GM23338 (cell line): Measurements from ENCODE around the gene GSTM1. TPM values are rescaled to one million over a fixed set of nuclear protein-coding genes. Genes with fewer than 3 reads are reported as not detected.

Experiments used
- ATAC-seq: fragments of 200-7000 bp; cut with Tn5 transposase; 3 replicates; pipeline ENCODE4 v1.9.1; 2020
- DNase-seq: peaks from one replicate; pipeline ENCODE4 v3.0.0-alpha.2; 2015; ENCODE audit warnings: low spot score
- H2AFZ ChIP-seq: fragments of 200-600 bp; sonication (generic); 2 replicates; pipeline ENCODE4 v1.8.0; 2016; ENCODE audit warnings: antibody characterized with exemption, mild to moderate bottlenecking, moderate library complexity
- H3F3A ChIP-seq: fragments of 200-600 bp; sonication (generic); replicated peaks from 2 replicates; pipeline ENCODE4 v1.8.0; 2017; ENCODE audit warnings: antibody characterized with exemption, mixed run types, low read depth
- H3K27ac ChIP-seq: fragments of 200-600 bp; sonication (generic); 2 replicates; pipeline ENCODE4 v1.6.1; 2016; ENCODE audit warnings: low read depth
- H3K27me3 ChIP-seq: fragments of 200-600 bp; sonication (generic); 2 replicates; pipeline ENCODE4 v1.8.0; 2016; ENCODE audit warnings: mild to moderate bottlenecking, mixed run types, moderate library complexity; ENCODE audit not compliant: insufficient read depth
- H3K36me3 ChIP-seq: fragments of 200-600 bp; sonication (generic); 2 replicates; pipeline ENCODE4 v1.8.0; 2016; ENCODE audit warnings: mild to moderate bottlenecking; ENCODE audit not compliant: insufficient read depth
- H3K4me1 ChIP-seq: fragments of 200-600 bp; sonication (generic); 2 replicates; pipeline ENCODE4 v1.8.0; 2016; ENCODE audit warnings: mild to moderate bottlenecking, moderate library complexity; ENCODE audit not compliant: insufficient read depth
- H3K4me2 ChIP-seq: fragments of 200-600 bp; sonication (generic); 2 replicates; pipeline ENCODE4 v1.7.1; 2017; ENCODE audit warnings: mixed run types
- H3K4me3 ChIP-seq: fragments of 200-600 bp; sonication (generic); 2 replicates; pipeline ENCODE4 v1.6.1; 2016; ENCODE audit warnings: mixed run types
- H3K79me2 ChIP-seq: fragments of 200-600 bp; sonication (generic); replicated peaks from 2 replicates; pipeline ENCODE4 v1.8.0; 2017; ENCODE audit warnings: mild to moderate bottlenecking; ENCODE audit not compliant: insufficient read depth
- H3K9me2 ChIP-seq: fragments of 200-600 bp; sonication (generic); 2 replicates; pipeline ENCODE4 v1.8.0; 2017; ENCODE audit not compliant: insufficient read depth
- H4K20me1 ChIP-seq: fragments of 200-600 bp; sonication (generic); replicated peaks from 2 replicates; pipeline ENCODE4 v1.8.0; 2017; ENCODE audit warnings: mild to moderate bottlenecking; ENCODE audit not compliant: insufficient read depth
- H3K27ac Mint-ChIP-seq: 2 replicates; pipeline ENCODE4 v1.8.0; 2020; ENCODE audit warnings: inconsistent platforms, mild to moderate bottlenecking, moderate library complexity, mixed read lengths
- H3K27me3 Mint-ChIP-seq: 3 replicates; pipeline ENCODE4 v1.8.0; 2022; ENCODE audit warnings: low read depth, mild to moderate bottlenecking, moderate library complexity, mixed read lengths, inconsistent platforms; ENCODE audit not compliant: insufficient read depth, poor library complexity
- H3K36me3 Mint-ChIP-seq: 3 replicates; pipeline ENCODE4 v1.8.0; 2021; ENCODE audit warnings: low read depth, mild to moderate bottlenecking, inconsistent platforms, moderate library complexity, mixed read lengths
- H3K4me1 Mint-ChIP-seq: 3 replicates; pipeline ENCODE4 v1.8.0; 2020; ENCODE audit warnings: mild to moderate bottlenecking, inconsistent platforms, mixed read lengths
- H3K4me3 Mint-ChIP-seq: 3 replicates; pipeline ENCODE4 v1.8.0; 2021; ENCODE audit warnings: moderate library complexity, mild to moderate bottlenecking, inconsistent platforms, mixed read lengths
- H3K9me3 Mint-ChIP-seq: 3 replicates; pipeline ENCODE4 v1.8.0; 2020; ENCODE audit warnings: moderate library complexity, mild to moderate bottlenecking, inconsistent platforms, mixed read lengths
- CREB1 ChIP-seq: fragments of 250-450 bp; sonication (Bioruptor Pico); IDR thresholded peaks from 2 replicates; pipeline ENCODE4 v1.5.0; 2020; ENCODE audit warnings: low read depth, mild to moderate bottlenecking, moderate library complexity
- EZH2 ChIP-seq: fragments of 200-600 bp; sonication (generic); IDR thresholded peaks from one replicate; pipeline ENCODE4 v1.8.0; 2017; ENCODE audit warnings: antibody characterized with exemption, mild to moderate bottlenecking, low read depth; ENCODE audit not compliant: unreplicated experiment
- EZH2phosphoT487 ChIP-seq: fragments of 200-600 bp; sonication (generic); IDR thresholded peaks from one replicate; pipeline ENCODE4 v1.8.1; 2018; ENCODE audit warnings: antibody characterized with exemption; ENCODE audit not compliant: unreplicated experiment
- NANOG ChIP-seq: IDR thresholded peaks from 2 replicates; pipeline ENCODE4 v1.6.1; 2016; ENCODE audit warnings: antibody characterized with exemption, borderline replicate concordance
- POLR2AphosphoS5 ChIP-seq: IDR thresholded peaks from 2 replicates; pipeline ENCODE4 v1.6.1; 2016; ENCODE audit warnings: antibody characterized with exemption, low read depth
- STAT1 ChIP-seq: IDR thresholded peaks from one replicate; pipeline ENCODE4 v1.6.1; 2016; ENCODE audit warnings: antibody characterized with exemption; ENCODE audit not compliant: unreplicated experiment
- ZNF114 ChIP-seq: fragments of 250-450 bp; sonication (Bioruptor Pico); IDR thresholded peaks from 2 replicates; pipeline ENCODE4 v1.5.0; 2020; ENCODE audit warnings: mild to moderate bottlenecking, moderate library complexity
- ZNF331 ChIP-seq: fragments of 250-450 bp; sonication (Bioruptor Pico); IDR thresholded peaks from 2 replicates; pipeline ENCODE4 v1.5.0; 2020; ENCODE audit warnings: low read depth, mild to moderate bottlenecking, moderate library complexity
- polyA plus RNA-seq: library from polyadenylated mRNA; unstranded; fragments of >200 nt; fragmentation: Nextera tagmentation; extraction: Ambion mirVana; gene quantifications from 2 replicates; pipeline ENCODE4 v1.2.1, GENCODE V29; 2016
- total RNA-seq: library from RNA; depleted of rRNA; stranded (reverse); fragments of >200 nt; shearing (Covaris generic); gene quantifications from 2 replicates; pipeline ENCODE4 v1.2.3, GENCODE V29; 2014
- TF ChIP-seq, protein P1 (sequence below): IDR thresholded peaks from 2 replicates; pipeline ENCODE4 v1.6.1; 2016; ENCODE audit warnings: antibody characterized with exemption
- TF ChIP-seq, protein P2 (sequence below): fragments of 250-450 bp; sonication (Bioruptor Pico); IDR thresholded peaks from 2 replicates; pipeline ENCODE4 v1.5.0; 2020; ENCODE audit warnings: mild to moderate bottlenecking, moderate library complexity
- TF ChIP-seq, protein P3 (sequence below), 2 experiments: fragments of 200-600 bp in 1 of 2; sonication (generic) in 1 of 2; conservative IDR thresholded peaks; 2 replicates each; pipeline versions ENCODE4 v1.5.1 to v1.6.1; 2016 to 2017; ENCODE audit warnings: antibody characterized with exemption in 2 of 2, low read depth in 2 of 2, mild to moderate bottlenecking in 2 of 2, moderate library complexity in 1 of 2
- TF ChIP-seq, protein P4 (sequence below): IDR thresholded peaks from one replicate; pipeline ENCODE4 v1.6.1; 2018; ENCODE audit warnings: antibody characterized with exemption; ENCODE audit not compliant: unreplicated experiment

The GSTM1 gene
- total and polyA plus RNA-seq, 2 experiments from 2014 or later: not detected

DNA sequence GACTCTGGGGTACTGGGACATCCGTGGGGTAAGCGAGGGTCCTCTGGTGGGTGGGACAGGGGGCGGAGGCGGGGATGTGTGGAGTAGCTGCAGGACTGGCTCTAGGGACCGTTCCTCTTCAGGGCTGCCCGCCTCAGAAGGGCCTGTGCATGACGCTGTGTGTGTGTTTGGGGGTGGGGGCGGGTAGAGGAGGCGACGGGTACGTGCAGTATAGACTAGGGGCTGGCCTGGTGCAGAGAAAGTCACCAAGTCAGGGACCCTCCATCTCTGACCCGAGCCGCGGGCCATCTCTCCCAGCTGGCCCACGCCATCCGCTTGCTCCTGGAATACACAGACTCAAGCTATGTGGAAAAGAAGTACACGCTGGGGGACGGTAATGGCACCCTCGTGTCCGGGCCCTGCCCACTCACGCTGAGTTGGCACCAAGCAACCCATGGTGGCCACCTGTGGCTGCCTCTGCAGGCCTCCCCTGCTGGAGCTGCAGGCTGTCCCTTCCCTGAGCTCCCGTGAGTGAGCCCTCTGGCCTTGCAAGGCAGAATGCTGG is 24.8 kb downstream of the GSTM1 start (continued):
- TF ChIP-seq, protein P1, sequence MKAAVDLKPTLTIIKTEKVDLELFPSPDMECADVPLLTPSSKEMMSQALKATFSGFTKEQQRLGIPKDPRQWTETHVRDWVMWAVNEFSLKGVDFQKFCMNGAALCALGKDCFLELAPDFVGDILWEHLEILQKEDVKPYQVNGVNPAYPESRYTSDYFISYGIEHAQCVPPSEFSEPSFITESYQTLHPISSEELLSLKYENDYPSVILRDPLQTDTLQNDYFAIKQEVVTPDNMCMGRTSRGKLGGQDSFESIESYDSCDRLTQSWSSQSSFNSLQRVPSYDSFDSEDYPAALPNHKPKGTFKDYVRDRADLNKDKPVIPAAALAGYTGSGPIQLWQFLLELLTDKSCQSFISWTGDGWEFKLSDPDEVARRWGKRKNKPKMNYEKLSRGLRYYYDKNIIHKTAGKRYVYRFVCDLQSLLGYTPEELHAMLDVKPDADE: no peak
- TF ChIP-seq, protein P2, sequence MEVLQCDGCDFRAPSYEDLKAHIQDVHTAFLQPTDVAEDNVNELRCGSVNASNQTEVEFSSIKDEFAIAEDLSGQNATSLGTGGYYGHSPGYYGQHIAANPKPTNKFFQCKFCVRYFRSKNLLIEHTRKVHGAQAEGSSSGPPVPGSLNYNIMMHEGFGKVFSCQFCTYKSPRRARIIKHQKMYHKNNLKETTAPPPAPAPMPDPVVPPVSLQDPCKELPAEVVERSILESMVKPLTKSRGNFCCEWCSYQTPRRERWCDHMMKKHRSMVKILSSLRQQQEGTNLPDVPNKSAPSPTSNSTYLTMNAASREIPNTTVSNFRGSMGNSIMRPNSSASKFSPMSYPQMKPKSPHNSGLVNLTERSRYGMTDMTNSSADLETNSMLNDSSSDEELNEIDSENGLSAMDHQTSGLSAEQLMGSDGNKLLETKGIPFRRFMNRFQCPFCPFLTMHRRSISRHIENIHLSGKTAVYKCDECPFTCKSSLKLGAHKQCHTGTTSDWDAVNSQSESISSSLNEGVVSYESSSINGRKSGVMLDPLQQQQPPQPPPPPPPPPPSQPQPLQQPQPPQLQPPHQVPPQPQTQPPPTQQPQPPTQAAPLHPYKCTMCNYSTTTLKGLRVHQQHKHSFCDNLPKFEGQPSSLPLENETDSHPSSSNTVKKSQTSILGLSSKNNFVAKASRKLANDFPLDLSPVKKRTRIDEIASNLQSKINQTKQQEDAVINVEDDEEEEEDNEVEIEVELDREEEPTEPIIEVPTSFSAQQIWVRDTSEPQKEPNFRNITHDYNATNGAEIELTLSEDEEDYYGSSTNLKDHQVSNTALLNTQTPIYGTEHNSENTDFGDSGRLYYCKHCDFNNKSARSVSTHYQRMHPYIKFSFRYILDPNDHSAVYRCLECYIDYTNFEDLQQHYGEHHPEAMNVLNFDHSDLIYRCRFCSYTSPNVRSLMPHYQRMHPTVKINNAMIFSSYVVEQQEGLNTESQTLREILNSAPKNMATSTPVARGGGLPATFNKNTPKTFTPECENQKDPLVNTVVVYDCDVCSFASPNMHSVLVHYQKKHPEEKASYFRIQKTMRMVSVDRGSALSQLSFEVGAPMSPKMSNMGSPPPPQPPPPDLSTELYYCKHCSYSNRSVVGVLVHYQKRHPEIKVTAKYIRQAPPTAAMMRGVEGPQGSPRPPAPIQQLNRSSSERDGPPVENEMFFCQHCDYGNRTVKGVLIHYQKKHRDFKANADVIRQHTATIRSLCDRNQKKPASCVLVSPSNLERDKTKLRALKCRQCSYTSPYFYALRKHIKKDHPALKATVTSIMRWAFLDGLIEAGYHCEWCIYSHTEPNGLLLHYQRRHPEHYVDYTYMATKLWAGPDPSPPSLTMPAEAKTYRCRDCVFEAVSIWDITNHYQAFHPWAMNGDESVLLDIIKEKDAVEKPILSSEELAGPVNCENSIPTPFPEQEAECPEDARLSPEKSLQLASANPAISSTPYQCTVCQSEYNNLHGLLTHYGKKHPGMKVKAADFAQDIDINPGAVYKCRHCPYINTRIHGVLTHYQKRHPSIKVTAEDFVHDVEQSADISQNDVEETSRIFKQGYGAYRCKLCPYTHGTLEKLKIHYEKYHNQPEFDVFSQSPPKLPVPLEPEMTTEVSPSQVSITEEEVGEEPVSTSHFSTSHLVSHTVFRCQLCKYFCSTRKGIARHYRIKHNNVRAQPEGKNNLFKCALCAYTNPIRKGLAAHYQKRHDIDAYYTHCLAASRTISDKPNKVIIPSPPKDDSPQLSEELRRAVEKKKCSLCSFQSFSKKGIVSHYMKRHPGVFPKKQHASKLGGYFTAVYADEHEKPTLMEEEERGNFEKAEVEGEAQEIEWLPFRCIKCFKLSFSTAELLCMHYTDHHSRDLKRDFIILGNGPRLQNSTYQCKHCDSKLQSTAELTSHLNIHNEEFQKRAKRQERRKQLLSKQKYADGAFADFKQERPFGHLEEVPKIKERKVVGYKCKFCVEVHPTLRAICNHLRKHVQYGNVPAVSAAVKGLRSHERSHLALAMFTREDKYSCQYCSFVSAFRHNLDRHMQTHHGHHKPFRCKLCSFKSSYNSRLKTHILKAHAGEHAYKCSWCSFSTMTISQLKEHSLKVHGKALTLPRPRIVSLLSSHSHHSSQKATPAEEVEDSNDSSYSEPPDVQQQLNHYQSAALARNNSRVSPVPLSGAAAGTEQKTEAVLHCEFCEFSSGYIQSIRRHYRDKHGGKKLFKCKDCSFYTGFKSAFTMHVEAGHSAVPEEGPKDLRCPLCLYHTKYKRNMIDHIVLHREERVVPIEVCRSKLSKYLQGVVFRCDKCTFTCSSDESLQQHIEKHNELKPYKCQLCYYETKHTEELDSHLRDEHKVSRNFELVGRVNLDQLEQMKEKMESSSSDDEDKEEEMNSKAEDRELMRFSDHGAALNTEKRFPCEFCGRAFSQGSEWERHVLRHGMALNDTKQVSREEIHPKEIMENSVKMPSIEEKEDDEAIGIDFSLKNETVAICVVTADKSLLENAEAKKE (CRISPR knock-in tag): no peak
- no peak for TF ChIP-seq EZH2
- no peak for TF ChIP-seq ZNF114 (CRISPR knock-in tag)
- no peak for TF ChIP-seq NANOG
- TF ChIP-seq EZH2phosphoT487: no peak
- TF ChIP-seq CREB1 (CRISPR knock-in tag): no peak

DNA sequence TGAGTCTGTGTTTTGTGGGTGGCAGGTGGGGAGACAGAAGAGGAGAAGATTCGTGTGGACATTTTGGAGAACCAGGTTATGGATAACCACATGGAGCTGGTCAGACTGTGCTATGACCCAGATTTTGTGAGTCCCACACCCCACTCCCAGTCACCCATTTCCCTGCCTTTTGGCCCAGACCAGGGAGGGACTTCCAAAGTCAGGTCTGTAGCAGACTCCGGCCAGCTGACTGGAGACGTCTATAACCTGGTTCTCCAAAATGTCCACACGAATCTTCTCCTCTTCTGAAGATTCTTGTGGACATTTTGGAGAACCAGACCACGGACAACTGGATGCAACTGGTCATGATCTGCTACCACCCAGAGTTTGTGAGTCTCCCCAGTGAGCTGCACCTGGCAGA is 26.0 kb downstream of the GSTM1 start:
- H3K4me3 Mint-ChIP-seq: no peak overlapping the region
- no peak overlapping the region for H3K27ac Mint-ChIP-seq
- Histone ChIP-seq H3K27me3 (no peaks in the 10 kb centered on the region), H3K4me3 (no peak overlapping the region), H3K79me2 (no peaks in the 10 kb centered on the region), H4K20me1 (no peaks in the 10 kb centered on the region), H3K9me2 (no peaks in the 10 kb centered on the region), H3K27ac (no peak overlapping the region), H3F3A (no peaks in the 10 kb centered on the region), H3K36me3 (no peaks in the 10 kb centered on the region; the same call in 1 of the 2 replicates), H3K4me2 (no peak overlapping the region), H3K4me1 (no peaks in the 10 kb centered on the region), H2AFZ (no peak overlapping the region)
- no peaks in the 10 kb centered on the region; the same call in 2 of the 3 replicates for H3K4me1 Mint-ChIP-seq
- peaks cover 8% of the 10 kb centered on the region; the same call in 2 of the 3 replicates for H3K36me3 Mint-ChIP-seq
- peaks cover 10% of the 10 kb centered on the region for H3K27me3 Mint-ChIP-seq
- no peak for ATAC-seq
- no peak for DNase-seq
- H3K9me3 Mint-ChIP-seq: peaks cover 10% of the 10 kb centered on the region
- TF ChIP-seq, protein P3, sequence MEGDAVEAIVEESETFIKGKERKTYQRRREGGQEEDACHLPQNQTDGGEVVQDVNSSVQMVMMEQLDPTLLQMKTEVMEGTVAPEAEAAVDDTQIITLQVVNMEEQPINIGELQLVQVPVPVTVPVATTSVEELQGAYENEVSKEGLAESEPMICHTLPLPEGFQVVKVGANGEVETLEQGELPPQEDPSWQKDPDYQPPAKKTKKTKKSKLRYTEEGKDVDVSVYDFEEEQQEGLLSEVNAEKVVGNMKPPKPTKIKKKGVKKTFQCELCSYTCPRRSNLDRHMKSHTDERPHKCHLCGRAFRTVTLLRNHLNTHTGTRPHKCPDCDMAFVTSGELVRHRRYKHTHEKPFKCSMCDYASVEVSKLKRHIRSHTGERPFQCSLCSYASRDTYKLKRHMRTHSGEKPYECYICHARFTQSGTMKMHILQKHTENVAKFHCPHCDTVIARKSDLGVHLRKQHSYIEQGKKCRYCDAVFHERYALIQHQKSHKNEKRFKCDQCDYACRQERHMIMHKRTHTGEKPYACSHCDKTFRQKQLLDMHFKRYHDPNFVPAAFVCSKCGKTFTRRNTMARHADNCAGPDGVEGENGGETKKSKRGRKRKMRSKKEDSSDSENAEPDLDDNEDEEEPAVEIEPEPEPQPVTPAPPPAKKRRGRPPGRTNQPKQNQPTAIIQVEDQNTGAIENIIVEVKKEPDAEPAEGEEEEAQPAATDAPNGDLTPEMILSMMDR (conservative IDR thresholded peaks at IDR 0.05; ENCODE audit: low read depth in 2 of 2): no peak
- TF ChIP-seq CREB1 (CRISPR knock-in tag): no peak
- no peak for TF ChIP-seq POLR2AphosphoS5
- no peak for TF ChIP-seq STAT1
- TF ChIP-seq, protein P4, sequence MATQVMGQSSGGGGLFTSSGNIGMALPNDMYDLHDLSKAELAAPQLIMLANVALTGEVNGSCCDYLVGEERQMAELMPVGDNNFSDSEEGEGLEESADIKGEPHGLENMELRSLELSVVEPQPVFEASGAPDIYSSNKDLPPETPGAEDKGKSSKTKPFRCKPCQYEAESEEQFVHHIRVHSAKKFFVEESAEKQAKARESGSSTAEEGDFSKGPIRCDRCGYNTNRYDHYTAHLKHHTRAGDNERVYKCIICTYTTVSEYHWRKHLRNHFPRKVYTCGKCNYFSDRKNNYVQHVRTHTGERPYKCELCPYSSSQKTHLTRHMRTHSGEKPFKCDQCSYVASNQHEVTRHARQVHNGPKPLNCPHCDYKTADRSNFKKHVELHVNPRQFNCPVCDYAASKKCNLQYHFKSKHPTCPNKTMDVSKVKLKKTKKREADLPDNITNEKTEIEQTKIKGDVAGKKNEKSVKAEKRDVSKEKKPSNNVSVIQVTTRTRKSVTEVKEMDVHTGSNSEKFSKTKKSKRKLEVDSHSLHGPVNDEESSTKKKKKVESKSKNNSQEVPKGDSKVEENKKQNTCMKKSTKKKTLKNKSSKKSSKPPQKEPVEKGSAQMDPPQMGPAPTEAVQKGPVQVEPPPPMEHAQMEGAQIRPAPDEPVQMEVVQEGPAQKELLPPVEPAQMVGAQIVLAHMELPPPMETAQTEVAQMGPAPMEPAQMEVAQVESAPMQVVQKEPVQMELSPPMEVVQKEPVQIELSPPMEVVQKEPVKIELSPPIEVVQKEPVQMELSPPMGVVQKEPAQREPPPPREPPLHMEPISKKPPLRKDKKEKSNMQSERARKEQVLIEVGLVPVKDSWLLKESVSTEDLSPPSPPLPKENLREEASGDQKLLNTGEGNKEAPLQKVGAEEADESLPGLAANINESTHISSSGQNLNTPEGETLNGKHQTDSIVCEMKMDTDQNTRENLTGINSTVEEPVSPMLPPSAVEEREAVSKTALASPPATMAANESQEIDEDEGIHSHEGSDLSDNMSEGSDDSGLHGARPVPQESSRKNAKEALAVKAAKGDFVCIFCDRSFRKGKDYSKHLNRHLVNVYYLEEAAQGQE: no peak
- TF ChIP-seq ZNF114 (CRISPR knock-in tag): no peak
- no peak for TF ChIP-seq EZH2
- TF ChIP-seq NANOG: no peak
- no peak for TF ChIP-seq ZNF331 (CRISPR knock-in tag)
- no peak for TF ChIP-seq EZH2phosphoT487
